Measurements from ENCODE around the gene UBA6. TPM values are rescaled to one million over a fixed set of nuclear protein-coding genes. Genes with fewer than 3 reads are reported as not detected.

Gene UBA6
- total and polyA plus RNA-seq, 9 donors: 7.4 to 51.7 (median 39.4) TPM

GRCh38 chr4:67718848-67719247, 17.9 kb upstream of the UBA6 start:
- no peak overlapping the region for H3K27ac ChIP-seq
- H3K4me1 ChIP-seq (ENCODE audit: insufficient read depth): no peaks in the 10 kb centered on the region
- no peak for DNase-seq
- TF ChIP-seq, protein P1, sequence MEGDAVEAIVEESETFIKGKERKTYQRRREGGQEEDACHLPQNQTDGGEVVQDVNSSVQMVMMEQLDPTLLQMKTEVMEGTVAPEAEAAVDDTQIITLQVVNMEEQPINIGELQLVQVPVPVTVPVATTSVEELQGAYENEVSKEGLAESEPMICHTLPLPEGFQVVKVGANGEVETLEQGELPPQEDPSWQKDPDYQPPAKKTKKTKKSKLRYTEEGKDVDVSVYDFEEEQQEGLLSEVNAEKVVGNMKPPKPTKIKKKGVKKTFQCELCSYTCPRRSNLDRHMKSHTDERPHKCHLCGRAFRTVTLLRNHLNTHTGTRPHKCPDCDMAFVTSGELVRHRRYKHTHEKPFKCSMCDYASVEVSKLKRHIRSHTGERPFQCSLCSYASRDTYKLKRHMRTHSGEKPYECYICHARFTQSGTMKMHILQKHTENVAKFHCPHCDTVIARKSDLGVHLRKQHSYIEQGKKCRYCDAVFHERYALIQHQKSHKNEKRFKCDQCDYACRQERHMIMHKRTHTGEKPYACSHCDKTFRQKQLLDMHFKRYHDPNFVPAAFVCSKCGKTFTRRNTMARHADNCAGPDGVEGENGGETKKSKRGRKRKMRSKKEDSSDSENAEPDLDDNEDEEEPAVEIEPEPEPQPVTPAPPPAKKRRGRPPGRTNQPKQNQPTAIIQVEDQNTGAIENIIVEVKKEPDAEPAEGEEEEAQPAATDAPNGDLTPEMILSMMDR (IDR thresholded peaks at IDR 0.05): no peak
- WGBS, 3 donors: 97 to 100% (median 99%) methylated on average over 2 of the region's 2 CpGs
- no peak overlapping the region for H3K4me3 ChIP-seq
- no peaks in the 10 kb centered on the region for H3K27me3 ChIP-seq
- no peaks in the 10 kb centered on the region for H3K9me3 ChIP-seq
- intact Hi-C loops (cut with DNase I): no loop called here
- H3K36me3 ChIP-seq: no peaks in the 10 kb centered on the region

- H3K36me3 ChIP-seq: no peaks in the 10 kb centered on the region
- no peak for DNase-seq
- WGBS, 3 donors: 97 to 100% (median 100%) methylated on average over 2 of the region's 2 CpGs
- no peaks in the 10 kb centered on the region for H3K9me3 ChIP-seq
- H3K27ac ChIP-seq: no peak overlapping the region
- TF ChIP-seq EP300 (IDR thresholded peaks at IDR 0.05): no peak
- TF ChIP-seq, protein P1 (IDR thresholded peaks at IDR 0.05): no peak
- no peak for TF ChIP-seq POLR2A (IDR thresholded peaks at IDR 0.05)
- no peaks in the 10 kb centered on the region for H3K27me3 ChIP-seq
- intact Hi-C loops (cut with DNase I): no loop called here
- no peak overlapping the region for H3K4me3 ChIP-seq
- no peaks in the 10 kb centered on the region for H3K4me1 ChIP-seq (ENCODE audit: insufficient read depth)
Observed at GRCh38 chr4:67717586-67717985, 16.6 kb upstream of the UBA6 start.

GRCh38 chr4:67714955-67715354, 14.0 kb upstream of the UBA6 start:
- TF ChIP-seq EP300 (IDR thresholded peaks at IDR 0.05) (no peak), POLR2A (IDR thresholded peaks at IDR 0.05) (no peak)
- TF ChIP-seq, protein P1 (IDR thresholded peaks at IDR 0.05): no peak
- Histone ChIP-seq H3K27me3 (no peaks in the 10 kb centered on the region), H3K9me3 (no peaks in the 10 kb centered on the region), H3K4me1 (ENCODE audit: insufficient read depth) (no peaks in the 10 kb centered on the region), H3K27ac (no peak overlapping the region), H3K4me3 (no peak overlapping the region), H3K36me3 (no peaks in the 10 kb centered on the region)
- intact Hi-C loops (cut with DNase I): no loop called here
- no peak for DNase-seq
- 87 to 94% (median 88%) methylated on average over 6 of the region's 6 CpGs for WGBS, 3 donors

DNA sequence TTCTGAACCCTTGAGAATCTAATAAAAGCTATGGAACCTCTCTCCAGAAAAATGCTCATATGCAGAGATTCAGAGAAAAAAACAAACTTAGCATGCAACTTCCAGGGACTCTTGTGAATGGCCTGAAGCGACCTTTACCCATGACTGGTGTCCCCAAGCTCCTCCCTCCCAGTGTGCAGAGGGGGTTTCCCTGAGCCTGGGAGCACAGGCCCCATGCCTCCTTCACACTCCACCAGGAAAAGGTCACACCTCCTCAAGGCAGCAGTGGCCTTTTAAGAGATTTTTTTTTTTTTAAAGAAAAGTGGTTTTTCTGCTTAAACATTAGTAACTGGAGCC, 13.3 kb upstream of the UBA6 start:
- 96 to 100% (median 100%) methylated on average over 1 of the region's 1 CpG for whole genome bisulfite sequencing, 3 donors
- no peaks in the 10 kb centered on the region for H3K36me3 ChIP-seq
- H3K27ac ChIP-seq: no peak overlapping the region
- TF ChIP-seq EP300 (IDR thresholded peaks at IDR 0.05) (no peak), POLR2A (IDR thresholded peaks at IDR 0.05) (no peak)
- TF ChIP-seq, protein P1 (IDR thresholded peaks at IDR 0.05): no peak
- H3K27me3 ChIP-seq: no peaks in the 10 kb centered on the region
- no peaks in the 10 kb centered on the region for H3K9me3 ChIP-seq
- no peaks in the 10 kb centered on the region for H3K4me1 ChIP-seq (ENCODE audit: insufficient read depth)
- no peak for DNase-seq
- no peak overlapping the region for H3K4me3 ChIP-seq
- intact Hi-C loops (cut with DNase I): no loop called here

Measured in ovary (tissue), 9 donors.